ENCODE measurements around the gene CIAPIN1. TPM values are rescaled to one million over a fixed set of nuclear protein-coding genes. Genes with fewer than 3 reads are reported as not detected.
"Not testable (repeated sequence)": the region's sequence is repeated elsewhere in the genome, so short reads cannot be mapped to it uniquely, and the experiment has no call there.

The CIAPIN1 gene
- total RNA-seq, 1 experiment from 2014 or later, result 92.5 TPM

DNA sequence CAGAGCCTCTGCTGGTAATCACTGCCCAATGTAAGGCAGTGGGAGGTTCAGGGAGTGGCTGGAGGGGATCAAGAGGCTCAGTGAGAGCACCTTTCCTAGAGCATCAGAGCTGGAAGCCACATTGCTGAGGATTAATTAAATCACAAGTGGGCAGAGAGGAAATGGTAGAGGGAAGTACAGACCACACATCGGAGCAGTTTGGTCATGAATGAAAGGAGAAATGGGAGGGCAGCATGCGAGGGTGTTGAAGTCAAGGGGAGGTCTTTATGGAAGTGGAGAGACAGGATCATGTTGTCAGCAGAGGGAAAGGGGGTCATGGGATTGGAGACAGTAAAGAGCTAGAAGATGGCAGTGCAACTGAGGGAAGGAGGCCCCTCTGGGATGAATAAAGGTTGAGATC, 40.3 kb downstream of the CIAPIN1 start:
- DNase-seq (ENCODE audit: low read depth), result no peak

DNA sequence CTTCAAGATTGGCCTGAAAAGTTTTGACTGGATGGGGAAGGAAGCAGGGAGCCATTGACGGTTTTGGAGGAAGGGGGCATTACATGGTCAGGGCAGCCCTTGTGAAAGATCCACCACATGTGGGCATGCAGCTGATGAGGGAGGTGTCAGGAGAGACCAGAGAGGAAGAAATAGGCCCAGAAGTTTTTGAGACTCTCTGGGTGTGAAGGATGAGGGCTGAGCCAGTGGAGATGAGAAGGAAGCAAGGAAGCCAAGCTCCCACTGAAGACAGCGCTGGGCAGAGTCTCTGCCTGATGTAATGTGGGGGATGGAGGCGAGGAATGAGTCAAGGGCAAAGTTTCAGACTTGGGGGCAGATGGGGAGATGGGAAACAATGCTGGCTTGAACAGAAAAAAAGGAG, 42.1 kb downstream of the CIAPIN1 start:
- DNase-seq (ENCODE audit: low read depth), result no peak

DNA sequence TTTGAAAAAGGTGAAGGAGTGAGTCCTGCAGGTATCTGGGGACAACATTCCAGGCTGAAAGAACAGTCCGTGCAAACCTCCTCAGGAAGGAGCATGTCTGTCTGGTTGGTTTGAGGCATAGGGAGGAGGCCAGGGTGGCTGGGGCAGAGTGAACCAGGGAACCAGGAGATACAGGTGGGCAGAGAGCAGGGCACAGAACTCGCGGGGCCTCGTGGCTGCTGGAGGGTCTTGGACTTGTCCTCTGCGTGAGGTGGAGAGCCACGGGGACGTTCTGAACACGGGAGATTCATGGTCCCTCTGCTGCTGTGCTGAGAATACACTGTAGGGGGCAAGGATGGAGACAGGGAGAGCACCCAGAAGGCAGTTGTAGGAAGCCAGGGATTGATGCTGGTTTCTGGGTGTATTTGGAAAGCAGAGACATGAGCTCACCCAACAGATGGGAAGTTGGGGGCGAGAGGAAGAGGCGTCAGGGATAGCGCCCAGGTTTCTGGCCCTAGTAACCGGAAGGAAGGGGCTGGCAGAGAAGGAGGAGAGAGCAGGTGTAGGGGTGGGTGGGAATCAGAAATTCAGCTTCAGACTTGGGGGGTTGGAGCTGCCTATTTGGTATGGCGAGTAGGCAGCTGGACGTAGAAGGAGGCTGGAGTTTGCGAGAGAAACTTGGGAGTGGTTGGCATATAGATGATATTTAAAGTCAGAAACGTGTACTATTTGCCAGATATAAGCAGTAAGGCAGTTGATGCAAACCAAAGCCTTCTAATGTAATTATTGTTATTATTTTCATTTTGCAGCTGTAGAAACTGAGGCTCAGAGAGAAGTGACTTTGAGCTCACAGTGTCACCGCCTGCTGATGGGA, 43.0 kb downstream of the CIAPIN1 start, which contains the start of gene CCL17:
CCL17 (plus strand) TSS at position 803 of the 853 bp plus-strand sequence. CDS start 9,166 bp downstream, outside the sequence.
- DNase-seq (ENCODE audit: low read depth), result no peak

DNA sequence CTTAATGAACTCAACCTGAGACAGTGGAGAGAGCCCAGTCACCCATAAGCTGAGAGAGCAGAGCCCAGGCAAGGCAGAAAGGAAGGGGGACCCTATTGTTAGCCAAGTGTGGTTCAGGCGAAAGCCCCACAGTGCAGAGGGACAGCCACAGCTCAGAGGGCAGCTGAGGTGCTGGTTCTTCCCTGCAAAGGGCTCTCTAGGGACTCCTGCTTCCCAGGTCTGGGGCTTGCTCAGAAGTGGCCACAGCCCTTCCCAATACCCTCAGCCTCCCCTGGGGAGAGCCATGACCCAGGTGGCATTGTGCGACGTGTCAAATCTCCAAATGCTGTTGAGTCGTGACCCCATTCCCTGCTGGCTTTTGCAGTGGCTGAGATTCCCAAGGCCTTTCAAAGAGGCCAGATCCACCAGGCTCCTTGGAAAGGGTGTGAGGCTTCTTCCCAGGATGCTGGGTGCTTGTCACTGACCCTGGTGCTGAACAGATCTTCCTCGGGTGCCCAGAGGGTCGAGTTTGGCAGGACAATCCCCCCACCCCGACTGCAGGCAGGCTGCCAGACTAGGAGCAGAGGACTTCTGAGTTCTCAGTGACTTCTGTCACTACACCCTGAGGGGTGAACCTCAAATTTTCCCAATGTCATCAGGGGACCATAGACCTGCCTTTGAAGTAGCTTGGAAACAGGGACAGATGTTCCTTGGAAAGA, 45.1 kb downstream of the CIAPIN1 start:
- DNase-seq (ENCODE audit: low read depth), result no peak

DNA sequence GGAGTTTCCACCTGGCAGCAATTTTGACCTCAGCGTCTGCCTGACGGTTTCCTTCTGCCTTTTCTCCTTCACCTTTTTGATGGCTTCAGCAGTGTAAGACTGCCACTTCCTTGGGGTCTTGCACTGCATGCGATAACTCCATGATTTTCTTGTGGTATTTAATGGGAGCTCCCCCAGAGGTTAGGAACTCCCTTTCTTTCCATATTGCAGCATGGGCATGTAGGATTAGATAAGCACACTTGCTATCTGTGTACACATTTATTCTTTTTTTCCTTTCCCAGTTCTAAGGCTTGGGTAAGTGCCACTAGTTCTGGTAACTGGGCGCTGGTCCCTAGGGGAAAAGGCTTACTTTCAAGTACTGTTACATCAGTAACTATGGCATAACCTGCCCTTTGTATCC, 49.7 kb downstream of the CIAPIN1 start:
- not testable (repeated sequence) for DNase-seq (ENCODE audit: low read depth)

DNA sequence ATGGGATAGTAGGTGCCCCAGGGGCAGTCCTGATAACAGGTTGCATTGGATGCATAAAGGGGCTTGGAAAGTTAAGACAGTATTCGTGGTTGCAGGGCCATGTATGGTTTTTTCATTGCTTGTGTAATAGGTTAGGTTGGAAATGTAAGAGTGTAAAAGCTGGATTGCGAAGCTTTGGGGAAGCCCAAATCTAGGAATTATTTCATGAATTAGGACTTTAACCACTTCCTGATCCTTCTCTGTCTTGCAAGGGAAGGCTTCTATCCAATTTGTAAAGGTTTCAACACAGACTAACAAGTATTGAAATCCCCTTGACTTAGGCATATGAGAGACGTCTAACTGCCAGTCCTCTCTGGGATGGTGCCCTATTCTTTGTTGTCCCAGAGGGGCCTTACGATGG, 50.4 kb downstream of the CIAPIN1 start:
- no peak for DNase-seq (ENCODE audit: low read depth)

DNA sequence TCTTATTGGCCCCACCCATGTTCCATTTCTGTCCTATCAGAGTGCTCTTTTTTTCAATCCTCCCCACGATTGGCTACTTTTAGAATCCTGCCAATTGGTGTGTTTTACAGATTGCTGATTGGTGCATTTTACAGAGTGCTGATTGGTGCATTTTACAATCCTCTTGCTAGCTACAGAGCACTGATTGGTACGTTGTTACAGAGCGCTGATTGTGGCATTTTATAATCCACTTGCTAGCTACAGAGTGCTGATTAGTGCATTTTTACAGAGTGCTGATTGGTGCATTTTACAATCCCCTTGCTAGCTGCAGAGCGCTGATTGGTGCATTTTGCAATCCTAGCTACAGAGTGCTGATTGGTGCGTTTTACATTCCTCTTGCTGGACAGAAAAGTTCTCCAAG, 52.2 kb downstream of the CIAPIN1 start:
- DNase-seq (ENCODE audit: low read depth), result no peak

DNA sequence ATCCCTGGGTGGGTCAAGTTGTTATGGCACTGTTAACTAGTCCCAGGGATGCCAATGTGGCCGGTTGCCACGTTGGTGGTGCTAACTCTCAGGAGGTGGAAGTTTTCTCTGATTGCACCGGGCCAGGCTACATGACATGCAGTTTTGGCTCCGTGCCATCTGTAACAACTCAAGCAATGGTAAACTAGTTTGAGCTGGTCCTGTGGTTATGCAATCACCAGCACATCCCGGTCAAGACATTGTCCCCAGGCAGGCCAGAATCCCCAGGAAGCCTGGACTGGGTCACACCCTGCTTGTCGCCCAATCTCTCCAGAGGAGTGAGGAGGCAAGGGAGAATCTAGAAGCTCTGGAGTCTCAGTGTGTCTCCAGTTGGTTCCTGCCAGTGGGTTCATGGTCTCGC, 52.7 kb downstream of the CIAPIN1 start:
- no peak for DNase-seq (ENCODE audit: low read depth)

DNA sequence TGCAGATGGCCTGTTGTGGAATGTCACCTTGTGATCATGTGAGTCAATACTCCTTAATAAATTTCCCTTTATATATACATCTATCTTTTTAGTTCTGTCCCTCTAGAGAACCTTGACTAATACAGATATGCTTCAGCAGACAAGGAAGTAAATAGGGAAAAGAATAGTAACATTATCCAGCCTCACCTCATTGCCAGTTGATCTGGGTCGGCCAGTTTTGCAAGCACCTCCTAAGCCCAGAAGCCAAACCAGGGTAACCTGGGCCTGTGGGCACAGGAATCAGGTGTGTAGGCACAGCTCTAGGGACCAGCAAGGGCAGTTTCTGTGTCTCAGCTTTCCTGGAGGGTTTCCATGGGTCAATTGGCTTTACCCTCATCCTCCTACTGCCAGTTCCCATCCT, 54.5 kb downstream of the CIAPIN1 start:
- no peak for DNase-seq (ENCODE audit: low read depth)

DNA sequence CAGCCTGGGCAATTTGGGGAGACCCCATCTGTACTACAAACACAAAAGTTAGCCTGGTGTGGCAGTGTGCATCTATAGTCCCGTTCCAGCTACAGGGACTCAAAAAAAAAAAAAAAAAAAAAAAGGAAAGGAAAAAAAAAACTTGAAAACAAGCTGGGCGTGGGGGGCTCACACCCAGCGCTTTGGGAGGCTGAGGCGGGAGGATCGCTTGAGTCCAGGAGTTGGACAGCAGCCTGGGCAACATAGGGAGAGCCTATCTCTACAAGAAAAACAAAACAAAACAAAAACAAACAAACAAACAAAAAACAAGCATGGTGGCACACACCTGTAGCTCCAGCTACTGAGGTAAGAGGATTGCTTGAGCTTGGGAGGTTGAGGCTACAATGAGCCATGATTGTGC, 55.5 kb downstream of the CIAPIN1 start:
- no peak for DNase-seq (ENCODE audit: low read depth)

DNA sequence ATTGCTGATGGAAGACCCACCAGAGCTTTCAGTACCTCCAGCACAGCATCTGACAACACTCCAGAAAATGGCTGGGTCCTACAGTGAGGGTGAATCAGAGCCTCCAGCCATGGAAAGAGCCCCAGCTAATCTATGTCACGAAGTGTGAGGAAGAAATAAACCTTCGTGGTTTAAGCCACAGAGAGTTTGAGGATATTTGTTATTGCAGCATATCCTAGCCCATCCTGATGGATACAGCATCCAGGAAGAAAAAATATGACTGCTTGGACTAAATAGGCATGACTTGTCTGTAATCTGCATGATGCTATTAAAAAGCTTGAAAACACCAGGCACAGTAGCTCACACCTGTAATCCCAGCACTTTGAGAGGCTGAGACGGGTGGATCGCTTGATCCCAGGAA, 55.9 kb downstream of the CIAPIN1 start:
- no peak for DNase-seq (ENCODE audit: low read depth)

DNA sequence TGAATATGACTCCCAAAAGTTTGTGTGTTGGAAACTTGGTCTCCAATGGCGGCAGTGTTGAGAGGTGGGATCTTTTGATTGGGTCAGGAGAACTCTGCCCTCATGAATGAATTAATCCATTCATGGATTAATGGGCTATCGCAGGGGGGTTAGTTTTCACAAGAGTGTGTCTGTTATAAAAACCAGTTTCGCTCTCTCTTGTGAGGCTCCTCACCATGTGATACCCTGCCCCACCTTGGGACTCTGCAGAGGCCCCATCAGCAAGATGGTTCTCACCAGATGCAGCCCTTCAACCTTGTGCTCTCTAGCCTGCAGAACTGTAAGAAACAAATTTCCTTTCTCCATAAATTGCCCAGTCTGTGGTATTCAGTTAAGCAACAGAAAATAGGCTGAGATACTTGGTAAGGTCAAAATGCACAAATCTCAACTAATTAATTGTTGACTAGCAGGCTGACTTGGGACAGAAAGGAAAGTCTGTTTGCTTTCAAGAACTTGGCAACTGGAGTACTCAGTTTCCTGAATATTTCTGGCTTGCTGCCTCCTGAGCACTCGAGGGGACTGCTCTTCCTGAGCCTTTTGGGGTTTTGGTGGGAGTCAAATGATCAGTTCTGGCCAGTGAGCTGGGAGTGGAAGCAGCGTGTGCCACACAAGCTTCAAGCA, 56.4 kb downstream of the CIAPIN1 start:
- no peak for DNase-seq (ENCODE audit: low read depth)

DNA sequence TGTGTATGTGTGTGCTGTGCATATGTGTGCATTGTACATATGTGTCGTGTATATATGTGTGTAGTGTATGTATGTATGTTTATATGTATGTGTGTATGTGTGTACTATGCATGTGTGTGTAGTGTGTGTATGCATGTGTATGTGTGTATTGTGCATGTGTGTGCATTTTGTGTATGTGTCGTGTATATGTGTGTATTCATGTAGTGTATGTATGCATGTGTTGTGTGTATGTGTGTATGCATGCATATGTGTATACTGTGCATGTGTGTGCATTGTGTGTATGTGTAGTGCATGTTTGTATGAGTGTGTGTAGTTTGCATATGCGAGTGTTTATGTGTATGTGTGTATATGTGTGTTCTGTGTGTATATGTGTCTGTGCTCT, 58.1 kb downstream of the CIAPIN1 start:
- no peak for DNase-seq (ENCODE audit: low read depth)

DNA sequence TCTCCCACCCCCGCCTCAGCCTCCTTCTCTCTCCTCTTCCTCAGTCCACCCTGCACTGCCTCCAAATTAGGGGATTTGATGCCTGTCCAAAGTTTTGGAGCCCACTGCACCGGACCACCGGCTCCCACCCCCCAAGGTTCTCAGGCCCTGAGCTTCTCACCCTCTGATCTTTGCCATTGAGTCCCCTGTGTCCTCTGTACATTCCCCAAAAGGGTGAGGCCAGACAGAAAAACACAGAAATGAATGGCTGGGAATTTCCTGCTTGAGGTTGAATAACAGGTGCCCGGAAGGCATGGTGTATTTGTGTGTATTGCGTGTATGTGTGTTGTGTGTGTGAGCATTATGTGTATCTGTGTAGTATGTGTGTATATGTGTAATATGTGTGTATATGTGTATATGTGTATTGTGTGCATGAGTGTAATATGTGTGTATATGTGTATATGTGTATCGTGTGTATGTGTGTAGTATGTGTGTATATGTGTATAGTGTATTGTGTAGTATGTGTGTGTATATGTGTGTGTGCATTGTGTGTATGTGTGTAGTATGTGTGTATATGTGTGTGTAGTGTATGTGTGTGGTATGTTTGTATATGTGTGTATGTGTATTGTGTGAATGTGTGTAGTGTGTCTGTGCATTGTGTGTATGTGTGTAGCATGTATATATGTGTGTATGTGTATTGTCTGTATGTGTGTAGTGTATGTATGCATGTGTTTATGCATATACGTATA, 58.7 kb downstream of the CIAPIN1 start:
- DNase-seq (ENCODE audit: low read depth), result no peak

DNA sequence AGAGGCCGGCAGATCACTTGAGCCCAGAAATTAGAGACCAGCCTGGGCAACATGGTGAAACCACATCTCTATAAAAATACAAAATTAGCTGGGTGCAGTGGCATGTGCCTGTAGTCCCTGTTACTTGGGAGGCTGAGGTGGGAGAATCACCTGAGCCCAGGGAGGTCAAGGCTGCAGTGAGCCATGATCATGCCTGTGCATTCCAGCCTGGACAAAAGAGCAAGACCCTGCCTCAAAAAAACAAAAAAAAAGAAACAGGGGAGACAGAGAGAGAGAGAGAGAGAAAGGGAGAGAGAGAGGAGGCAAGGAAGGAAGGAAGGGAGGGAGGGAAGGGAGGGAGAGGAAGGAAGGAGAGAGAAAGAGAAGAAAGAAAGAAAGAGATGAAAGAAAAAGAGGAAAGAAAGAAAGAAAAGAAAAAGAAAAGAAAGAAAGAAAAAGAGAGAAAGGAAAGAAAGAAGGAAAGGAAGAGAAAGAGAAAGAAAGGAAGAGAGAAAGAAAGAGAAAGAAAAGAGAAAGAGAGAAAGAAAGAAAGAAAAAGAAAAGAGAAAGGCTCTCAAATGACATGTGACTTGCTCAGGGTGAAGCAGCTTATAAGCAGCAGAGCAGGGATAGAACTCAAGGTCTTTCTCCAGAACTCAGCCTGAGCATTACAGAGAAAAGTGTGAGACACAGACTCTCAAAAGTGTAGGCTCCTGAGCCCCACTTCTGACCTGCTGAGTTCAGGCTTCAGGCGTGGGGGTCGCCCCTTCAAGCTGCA, 59.4 kb downstream of the CIAPIN1 start:
- DNase-seq (ENCODE audit: low read depth), result no peak

DNA sequence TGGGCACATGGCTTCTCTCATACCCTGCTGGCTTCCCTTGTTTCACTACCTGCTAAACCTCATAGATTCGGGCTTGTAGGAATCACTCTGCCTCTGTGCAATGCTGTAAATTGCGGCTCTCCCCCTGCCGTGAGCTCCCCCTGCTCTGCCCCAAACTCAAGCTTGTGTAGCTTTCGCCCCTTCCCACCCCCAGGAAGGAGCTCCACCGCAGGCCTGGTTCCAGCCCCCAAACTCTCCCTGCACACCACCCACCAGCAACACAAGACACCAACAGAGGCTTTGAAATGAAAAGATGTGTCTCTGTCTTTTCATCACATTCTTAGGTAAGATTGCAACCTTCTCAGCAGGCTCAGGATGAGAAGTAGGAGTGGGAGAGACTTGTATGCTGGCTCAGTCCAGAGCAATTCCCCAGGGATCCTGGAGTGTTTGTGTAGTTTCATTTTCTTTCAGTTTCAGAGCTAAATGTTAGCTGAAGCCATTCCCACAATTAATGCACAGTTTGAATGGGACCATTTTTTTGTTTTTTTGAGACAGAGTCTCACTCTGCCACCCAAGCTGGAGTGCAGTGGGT, 60.7 kb downstream of the CIAPIN1 start:
- DNase-seq (ENCODE audit: low read depth), result peak; percentile 27

DNA sequence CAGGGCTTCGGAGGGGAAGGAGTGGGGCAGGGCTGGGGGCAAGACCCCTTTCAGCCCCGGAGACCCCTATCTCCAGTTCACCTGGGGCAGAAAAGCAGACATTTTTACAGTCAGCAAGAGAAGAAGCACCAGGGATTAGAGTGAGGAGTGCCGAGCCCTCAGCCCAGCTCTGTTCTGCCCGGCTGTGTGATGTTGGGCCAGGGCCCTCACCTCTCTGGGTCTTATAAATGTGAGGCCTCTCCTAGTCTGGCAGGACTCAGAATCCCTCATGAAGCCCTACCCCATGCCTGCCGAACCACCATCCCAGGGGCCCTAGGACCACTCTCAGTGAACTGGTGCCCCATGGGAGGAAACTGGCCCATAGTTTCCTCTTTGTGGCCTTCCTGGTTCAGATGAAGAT, 62.1 kb downstream of the CIAPIN1 start:
- no peak for DNase-seq (ENCODE audit: low read depth)

DNA sequence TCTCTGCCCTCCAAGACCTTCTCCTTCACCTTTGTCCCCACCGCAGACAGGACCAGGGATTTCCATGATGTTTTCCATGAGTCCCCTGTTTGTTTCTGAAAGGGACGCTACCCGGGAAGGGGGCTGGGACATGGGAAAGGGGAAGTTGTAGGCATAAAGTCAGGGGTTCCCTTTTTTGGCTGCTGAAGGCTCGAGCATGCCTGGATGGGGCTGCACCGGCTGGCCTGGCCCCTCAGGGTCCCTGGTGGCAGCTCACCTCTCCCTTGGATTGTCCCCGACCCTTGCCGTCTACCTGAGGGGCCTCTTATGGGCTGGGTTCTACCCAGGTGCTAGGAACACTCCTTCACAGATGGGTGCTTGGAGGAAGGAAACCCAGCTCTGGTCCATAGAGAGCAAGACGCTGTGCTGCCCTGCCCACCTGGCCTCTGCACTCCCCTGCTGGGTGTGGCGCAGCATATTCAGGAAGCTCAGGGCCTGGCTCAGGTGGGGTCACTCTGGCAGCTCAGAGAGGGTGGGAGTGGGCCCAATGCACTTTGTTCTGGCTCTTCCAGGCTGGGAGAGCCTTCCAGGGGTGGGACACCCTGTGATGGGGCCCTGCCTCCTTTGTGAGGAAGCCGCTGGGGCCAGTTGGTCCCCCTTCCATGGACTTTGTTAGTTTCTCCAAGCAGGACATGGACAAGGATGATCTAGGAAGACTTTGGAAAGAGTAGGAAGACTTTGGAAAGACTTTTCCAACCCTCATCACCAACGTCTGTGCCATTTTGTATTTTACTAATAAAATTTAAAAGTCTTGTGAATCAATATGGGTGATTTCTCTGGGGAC, 62.7 kb downstream of the CIAPIN1 start:
- DNase-seq (ENCODE audit: low read depth), result no peak

DNA sequence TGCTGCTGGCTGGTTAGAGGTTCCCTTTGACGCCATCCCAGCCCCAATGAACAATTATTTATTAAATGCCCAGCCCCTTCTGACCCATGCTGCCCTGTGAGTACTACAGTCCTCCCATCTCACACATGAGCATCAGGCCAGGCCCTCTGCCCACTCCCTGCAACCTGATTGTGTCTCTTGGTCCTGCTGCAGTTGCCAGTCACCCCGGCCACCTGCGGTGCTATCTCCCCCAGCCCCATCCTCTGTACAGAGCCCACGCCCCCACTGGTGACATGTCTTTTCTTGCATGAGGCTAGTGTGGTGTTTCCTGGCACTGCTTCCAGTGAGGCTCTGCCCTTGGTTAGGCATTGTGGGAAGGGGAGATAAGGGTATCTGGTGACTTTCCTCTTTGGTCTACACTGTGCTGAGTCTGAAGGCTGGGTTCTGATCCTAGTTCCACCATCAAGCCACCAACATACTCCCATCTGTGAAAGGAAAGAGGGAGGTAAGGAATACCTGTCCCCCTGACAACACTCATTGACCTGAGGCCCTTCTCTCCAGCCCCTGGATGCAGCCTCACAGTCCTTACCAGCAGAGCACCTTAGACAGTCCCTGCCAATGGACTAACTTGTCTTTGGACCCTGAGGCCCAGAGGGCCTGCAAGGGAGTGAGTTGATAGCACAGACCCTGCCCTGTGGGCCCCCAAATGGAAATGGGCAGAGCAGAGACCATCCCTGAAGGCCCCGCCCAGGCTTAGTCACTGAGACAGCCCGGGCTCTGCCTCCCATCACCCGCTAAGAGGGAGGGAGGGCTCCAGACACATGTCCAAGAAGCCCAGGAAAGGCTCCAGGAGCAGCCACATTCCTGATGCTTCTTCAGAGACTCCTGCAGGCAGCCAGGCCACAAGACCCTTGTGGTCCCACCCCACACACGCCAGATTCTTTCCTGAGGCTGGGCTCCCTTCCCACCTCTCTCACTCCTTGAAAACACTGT, 63.6 kb downstream of the CIAPIN1 start:
- peak; percentile 49 for DNase-seq (ENCODE audit: low read depth)
